GM19351 (cell line): Measurements from ENCODE around the gene CREB1.
A peak's percentile ranks its signal among the peaks of the same experiment; 100 is the strongest.
"Not testable (repeated sequence)": the region's sequence is repeated elsewhere in the genome, so short reads cannot be mapped to it uniquely, and the experiment has no call there.

Experiments
- ATAC-seq: cut with Tn5 transposase; IDR thresholded peaks from one replicate; pipeline ENCODE4 v1.9.1; 2021; ENCODE audit warnings: mild to moderate bottlenecking, moderate library complexity; ENCODE audit not compliant: unreplicated experiment

The CREB1 gene

DNA sequence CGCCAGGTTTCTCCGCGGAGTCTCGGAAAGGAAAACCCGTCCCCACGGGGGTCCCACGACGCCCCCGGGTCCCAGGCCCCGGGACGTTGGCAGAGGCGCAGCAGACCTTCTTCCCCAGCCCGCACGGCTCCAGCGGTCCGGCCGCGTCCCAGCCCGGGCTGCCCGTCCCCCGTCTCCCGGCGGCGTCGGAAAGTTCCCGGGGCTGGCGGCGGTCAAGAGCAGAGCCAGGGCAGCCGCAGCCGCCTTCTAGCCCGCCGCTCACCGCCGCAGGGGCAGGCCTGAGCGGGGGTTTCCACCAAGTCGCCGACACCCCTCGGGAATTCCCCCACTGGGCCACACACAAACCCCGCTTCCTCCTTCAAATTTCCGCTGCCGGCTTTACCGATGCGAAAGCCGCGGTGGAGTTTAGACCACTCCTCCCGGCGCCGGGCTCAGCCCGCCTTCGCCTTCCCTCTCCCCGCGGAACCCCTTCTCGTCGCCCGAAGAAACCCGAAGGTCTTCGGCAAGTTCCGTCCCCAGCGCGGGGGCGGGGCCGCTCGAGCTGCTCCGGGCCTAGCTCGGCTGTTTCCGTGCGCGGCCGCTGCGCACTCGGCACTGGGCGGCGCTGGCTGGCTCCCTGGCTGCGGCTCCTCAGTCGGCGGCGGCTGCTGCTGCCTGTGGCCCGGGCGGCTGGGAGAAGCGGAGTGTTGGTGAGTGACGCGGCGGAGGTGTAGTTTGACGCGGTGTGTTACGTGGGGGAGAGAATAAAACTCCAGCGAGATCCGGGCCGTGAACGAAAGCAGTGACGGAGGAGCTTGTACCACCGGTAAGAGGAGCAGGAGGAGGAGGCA, at the start of gene CREB1:
Gene CREB1 (plus strand): TSS at position 633 of the 830 bp plus-strand sequence. CDS start 25,674 bp downstream, outside the sequence.
- peak; percentile 81 for ATAC-seq

- no peak for ATAC-seq
These were observed 49.2 kb upstream of the CREB1 start for GRCh38 chr2:207480521-207481040.

DNA sequence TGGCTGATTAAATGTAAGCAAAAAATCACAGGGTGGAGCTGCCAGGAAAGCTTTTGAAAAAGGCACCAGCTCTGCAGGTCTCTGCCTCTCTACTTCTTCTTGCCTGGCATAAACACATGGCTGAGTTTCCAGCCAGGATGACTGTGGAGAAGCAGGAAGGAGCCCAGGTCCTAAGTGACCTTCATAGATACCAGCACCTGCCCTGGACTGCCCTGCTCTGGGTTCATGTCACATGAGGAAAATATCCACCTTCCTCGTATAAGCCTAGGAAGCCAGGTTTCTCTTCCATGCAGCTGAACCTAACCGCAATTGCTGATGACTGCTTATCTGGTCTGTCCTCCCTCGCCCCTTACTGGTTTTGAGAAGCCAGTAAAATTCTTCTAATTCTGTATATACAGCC, 47.8 kb upstream of the CREB1 start:
- ATAC-seq, result no peak

DNA sequence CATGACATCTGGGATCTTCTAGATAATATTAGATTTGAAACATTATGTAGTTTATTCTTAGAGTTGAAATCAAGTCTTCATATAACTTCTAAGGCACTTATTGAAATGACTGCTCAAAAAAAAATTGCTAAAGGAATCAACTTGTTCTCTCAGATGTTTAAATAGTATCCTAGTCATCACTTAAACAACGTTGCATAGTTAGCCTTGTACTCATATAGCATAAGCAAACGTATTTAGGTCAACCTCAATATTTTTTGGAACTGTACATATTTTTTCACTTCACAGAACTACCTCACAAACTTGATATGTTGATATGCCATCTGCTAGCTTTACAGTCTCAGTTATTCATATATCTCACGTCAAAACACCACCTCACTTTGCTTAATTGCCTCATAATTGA, 47.1 kb upstream of the CREB1 start:
- ATAC-seq, result no peak

GRCh38 chr2:207483066-207483465, 46.7 kb upstream of the CREB1 start:
- ATAC-seq, result no peak

DNA sequence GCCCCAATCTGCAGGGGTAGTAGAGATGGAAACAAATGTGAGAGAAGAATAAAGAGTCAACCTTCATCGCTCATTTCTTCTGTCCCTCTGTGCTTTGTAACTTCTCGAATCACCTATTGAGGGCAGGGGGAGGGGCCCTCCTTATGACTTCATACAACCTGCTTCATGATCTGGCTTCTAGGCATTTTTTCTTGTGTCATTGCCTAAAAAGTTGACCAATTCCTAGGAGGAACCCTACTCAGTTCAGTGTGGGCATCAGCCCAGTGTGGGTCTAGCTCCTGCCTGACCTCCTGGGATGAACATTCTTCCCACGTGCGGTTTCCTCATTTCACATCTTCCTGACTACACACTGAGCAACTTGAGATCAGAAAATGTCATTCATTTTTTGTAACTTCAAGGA, 46.3 kb upstream of the CREB1 start:
- no peak for ATAC-seq

GRCh38 chr2:207484444-207485391, 45.0 kb upstream of the CREB1 start:
- ATAC-seq, result peak; percentile 83

- no peak for ATAC-seq
These were observed 42.0 kb upstream of the CREB1 start for GRCh38 chr2:207487650-207488311.

- no peak for ATAC-seq
These were observed 40.5 kb upstream of the CREB1 start for GRCh38 chr2:207489251-207489650.

DNA sequence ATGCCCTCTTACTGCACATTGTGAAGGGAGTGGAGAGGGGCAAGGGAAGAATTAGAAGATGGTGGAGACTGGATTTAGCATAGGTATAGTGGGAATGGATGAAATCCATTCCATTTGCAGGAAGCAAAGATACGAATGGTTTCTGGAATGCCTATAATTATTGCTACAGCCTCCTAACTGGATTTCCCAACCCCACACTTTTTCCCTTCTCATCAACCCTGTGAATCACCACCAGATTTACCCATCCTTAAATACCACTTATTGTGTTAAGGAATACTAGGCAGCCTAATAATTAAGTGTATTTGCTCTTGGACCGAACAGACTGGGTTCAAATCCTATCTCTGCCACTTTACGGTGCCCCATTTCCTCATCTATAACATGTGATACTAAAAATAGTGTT, 39.3 kb upstream of the CREB1 start:
- no peak for ATAC-seq

DNA sequence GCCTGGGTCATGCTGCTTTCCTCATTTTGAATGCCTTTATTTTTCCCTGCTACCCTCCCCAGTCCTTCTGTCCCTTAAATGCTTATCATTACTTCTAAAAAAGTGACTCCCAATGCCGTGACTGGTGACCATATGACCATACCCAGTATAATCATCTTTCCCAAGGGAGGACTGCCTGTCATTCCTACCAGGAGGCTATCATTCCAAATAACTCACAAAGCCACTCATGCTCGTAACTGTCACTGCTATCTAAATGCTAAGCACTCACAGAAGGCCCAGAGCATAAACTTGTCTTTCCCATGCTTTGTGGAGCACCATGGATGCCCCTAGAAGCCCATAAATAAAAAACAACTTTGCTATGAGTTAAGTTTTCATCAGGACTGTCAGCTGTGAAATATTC, 38.7 kb upstream of the CREB1 start:
- no peak for ATAC-seq

DNA sequence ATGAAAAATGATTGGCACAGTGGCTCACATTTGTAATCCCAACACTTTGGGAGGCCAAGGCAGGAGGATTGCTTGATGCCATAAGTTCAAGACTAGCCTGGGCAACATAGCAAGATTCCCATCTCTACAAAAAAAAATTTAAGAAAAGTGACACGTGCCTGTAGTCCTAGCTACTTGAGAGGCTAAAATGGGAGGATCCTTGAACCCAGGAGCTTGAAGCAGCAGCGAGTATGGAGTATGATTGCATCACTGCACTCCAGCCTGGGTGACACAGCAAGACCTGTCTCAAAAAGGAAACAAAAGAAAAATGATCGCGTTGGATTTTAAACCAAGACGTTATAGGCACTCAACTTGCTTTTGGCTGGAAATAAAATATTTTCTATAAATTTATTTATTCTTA, 37.8 kb upstream of the CREB1 start:
- no peak for ATAC-seq

- no peak for ATAC-seq
These were observed 37.3 kb upstream of the CREB1 start for GRCh38 chr2:207492461-207492860.

DNA sequence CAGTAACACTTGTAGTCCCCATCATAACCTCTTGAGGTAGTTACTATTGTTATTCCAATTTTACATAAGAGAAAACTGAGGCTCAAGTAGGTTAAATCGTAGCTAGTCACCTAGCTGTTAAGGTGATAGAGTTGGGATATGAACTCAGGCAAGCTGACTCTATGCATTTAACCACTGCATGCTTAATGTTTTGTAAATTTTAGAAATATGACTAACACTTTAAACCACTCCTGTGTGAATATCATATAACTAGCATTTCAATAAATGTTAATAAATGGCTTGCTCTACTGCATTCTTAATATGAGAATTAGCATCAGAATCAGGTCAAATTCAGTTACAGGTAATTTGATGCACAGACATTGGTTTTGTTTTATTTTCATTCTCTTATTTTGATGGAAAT, 35.6 kb upstream of the CREB1 start:
- ATAC-seq, result no peak

DNA sequence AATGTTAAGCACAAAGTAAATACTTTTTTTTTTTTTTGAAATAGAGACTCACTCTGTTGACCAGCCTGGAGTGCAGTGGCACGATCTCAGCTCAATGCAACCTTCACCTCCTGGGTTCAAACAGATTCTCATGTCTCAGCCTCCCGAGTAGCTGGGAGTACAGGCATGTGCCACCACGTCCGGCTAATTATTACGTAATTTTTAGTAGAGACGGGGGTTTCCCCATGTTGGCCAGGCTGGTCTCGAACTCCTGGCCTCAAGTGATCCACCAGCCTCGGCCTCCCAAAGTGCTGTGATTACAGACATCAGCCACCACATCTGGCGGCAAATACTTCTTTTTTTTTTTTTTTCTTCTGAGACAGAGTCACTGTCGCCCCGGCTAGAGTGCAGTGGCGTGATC, 32.8 kb upstream of the CREB1 start:
- not testable (repeated sequence) for ATAC-seq

DNA sequence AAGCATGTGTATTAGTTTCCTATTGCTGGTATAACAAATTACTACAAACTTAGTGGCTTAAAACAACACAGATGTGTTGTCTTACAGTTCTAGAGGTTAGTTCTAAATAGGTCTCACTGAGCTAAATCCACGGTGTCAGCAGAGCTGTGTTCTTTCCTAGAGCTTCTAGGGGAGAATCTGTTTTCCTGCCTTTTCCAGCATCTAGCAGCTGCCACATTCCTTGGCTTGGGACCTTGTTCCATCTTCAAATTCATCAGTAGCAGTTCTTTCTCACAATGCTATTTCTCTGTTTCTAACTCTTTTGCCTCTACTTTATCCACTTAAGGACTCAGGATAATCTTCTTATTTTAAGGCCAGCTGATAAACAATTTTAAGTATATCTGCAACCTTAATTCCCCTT, 32.2 kb upstream of the CREB1 start:
- no peak for ATAC-seq

GRCh38 chr2:207498427-207498826, 31.3 kb upstream of the CREB1 start:
- ATAC-seq, result no peak

DNA sequence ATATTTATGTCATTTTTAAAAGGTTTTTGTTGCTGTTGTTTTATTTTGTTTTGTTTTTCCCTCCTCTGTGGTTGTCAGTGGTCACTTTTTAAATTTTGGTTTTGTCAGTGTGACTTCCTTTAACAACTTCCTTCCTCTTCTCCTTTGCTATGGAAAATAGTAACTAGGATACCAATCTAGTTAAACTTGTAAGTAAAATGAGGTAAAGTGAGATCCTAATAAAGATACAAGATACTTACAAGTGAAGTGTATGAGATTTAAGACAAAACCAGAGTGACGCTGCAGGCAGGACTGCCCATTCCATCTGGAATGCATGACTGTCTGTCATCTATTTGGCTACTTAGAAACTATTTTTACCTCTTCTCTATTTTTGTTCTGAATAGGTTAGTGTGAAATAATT, 30.6 kb upstream of the CREB1 start:
- no peak for ATAC-seq

DNA sequence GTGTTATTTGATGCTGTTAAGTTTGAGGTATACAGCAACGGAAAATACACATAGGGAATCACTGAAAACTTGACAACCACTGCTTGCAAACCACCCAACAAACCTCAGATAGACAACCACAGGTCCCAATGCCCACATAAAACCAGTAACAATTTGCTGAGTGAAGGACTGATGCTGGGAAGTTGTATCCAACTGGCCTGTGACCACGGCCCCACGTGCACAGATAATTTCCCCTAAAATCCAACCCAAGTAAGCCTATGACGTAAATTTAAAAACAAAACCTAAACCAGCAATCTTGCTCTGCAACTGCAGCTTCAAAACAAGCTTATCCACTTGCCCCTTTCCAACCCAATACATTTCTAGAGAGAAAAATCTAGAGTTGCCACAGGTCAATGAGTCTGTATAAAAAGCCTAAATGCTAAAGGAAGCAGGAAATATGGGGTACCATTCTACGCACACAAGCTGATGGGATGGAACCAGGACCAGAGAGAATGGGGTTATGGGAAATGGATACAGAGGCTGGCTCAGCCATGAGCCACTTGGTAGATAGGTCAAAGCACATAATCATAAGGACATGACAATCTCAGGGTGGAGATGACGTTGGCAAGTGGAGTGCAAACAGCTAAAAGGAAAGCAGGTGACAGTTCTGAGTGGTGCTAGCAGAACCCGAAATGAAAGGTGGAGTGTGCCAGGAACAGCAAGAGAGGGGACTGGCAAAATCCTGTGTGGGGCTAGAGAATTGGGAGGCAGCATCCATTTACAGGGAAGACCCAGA, 27.8 kb upstream of the CREB1 start:
- ATAC-seq, result no peak

DNA sequence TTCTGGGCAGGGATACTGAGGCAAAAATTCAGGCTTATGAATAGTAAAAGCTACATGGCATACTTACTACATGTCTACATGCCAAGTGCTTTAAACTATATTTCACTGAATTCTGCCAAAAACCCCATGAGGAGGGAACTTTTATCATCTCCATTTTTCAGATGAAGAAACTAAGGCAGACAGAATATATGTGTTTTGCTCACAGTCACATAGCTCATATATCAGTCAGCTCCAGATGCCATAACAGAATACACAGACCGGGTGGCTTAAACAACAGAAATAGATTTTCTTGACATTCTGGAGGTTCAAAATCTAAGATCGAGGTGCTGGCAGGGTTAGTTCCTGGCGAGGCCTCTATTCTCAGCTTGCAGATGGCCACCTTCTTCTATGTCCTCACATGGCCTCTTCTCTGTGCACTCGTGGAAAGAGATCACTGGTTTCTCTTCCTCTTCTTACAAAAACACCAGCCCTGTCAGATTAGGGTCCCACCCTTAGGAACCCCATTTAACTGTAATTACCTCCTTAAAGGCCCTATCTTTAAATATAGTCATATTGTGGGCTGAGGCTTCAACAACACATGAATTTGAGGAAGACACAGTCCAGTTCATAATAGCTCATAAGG, 27.1 kb upstream of the CREB1 start:
- peak; percentile 63 for ATAC-seq
